ENCODE measurements around the gene GRAMD2B. TPM values are rescaled to one million over a fixed set of nuclear protein-coding genes. Genes with fewer than 3 reads are reported as not detected.

GRAMD2B gene
- polyA plus RNA-seq, 1 donor from 2014 or later, result 16.2 TPM

Other genes starting within 250 kb of the GRAMD2B start
- gene ALDH7A1, start 171.8 kb downstream of the GRAMD2B start, polyA plus RNA-seq (ENCODE audit: insufficient read depth, low read depth, low replicate concordance), result 57.0 TPM
- gene PHAX, start 177.5 kb downstream of the GRAMD2B start, polyA plus RNA-seq (ENCODE audit: insufficient read depth, low read depth, low replicate concordance), result 22.0 TPM